GM12878 (cell line): ENCODE results near the gene COL24A1. TPM values are rescaled to one million over a fixed set of nuclear protein-coding genes. Genes with fewer than 3 reads are reported as not detected.

Experiments
- ATAC-seq: fragments of 200-7000 bp; cut with Tn5 transposase; 3 replicates; pipeline ENCODE4 v1.9.1; 2020; ENCODE audit warnings: mild to moderate bottlenecking, moderate library complexity
- BruUV-seq: library from RNA; stranded (reverse); fragments of 400-500 nt; replicated peaks from 2 replicates; lab custom pipeline; 2021; lab: Mats Ljungman, UMichigan
- CTCF ChIA-PET: fragments of 300-600 bp; sonication (Branson Sonifier 250); formaldehyde crosslinking; extraction: SDS; loops from one replicate; lab custom pipeline; 2021; ENCODE audit warnings: inconsistent platforms; lab: Yijun Ruan, JAX
- POLR2A ChIA-PET: fragments of 350-600 bp; formaldehyde crosslinking; extraction: SDS; loops from one replicate; lab custom pipeline; 2021; ENCODE audit warnings: inconsistent platforms; lab: Charles Lee
- RAD21 ChIA-PET: fragments of 300-600 bp; sonication (Branson Sonifier 250); formaldehyde crosslinking; loops from one replicate; lab custom pipeline; 2023; ENCODE audit warnings: antibody characterized with exemption; ENCODE audit not compliant: unreplicated experiment; lab: Charles Lee
- SMC1A ChIA-PET: fragments of 300-600 bp; sonication (Branson Sonifier 250); formaldehyde crosslinking; loops from one replicate; lab custom pipeline; 2023; ENCODE audit not compliant: unreplicated experiment, uncharacterized antibody; lab: Charles Lee
- DNase-seq: peaks from one replicate; pipeline ENCODE4 v3.0.0-alpha.2; 2011; ENCODE audit warnings: low read depth, low spot score
- FAIRE-seq: peaks from 3 replicates; lab custom pipeline; 2011; peaks lifted over from hg19 to GRCh38; lab: Jason Lieb, UNC
- H2AFZ ChIP-seq: 2 replicates; pipeline ENCODE4 v1.6.0; 2011; ENCODE audit warnings: low read depth, low read length, control low read depth; ENCODE audit not compliant: control insufficient read depth
- H3K27ac ChIP-seq: 2 replicates; pipeline ENCODE4 v1.5.1; 2011; ENCODE audit warnings: control low read depth; ENCODE audit not compliant: control insufficient read depth, insufficient read depth
- H3K27me3 ChIP-seq, 2 experiments: replicated peaks in 1 of 2; 2 replicates each; pipeline versions ENCODE4 v1.6.0 to v1.6.1; 2011; ENCODE audit warnings: low read length in 1 of 2; ENCODE audit not compliant: control insufficient read depth in 2 of 2, insufficient read depth in 2 of 2
- H3K36me3 ChIP-seq, 2 experiments: 2 replicates each; pipeline ENCODE4 v1.5.1; 2011; ENCODE audit warnings: low read length in 1 of 2; ENCODE audit not compliant: control insufficient read depth in 2 of 2, insufficient read depth in 2 of 2
- H3K4me1 ChIP-seq: 2 replicates; pipeline ENCODE4 v1.6.1; 2011; ENCODE audit warnings: mild to moderate bottlenecking, low read length, moderate library complexity, mixed read lengths; ENCODE audit not compliant: control insufficient read depth, insufficient read depth
- H3K4me2 ChIP-seq: 2 replicates; pipeline ENCODE4 v1.6.0; 2011; ENCODE audit warnings: control low read depth; ENCODE audit not compliant: control insufficient read depth, insufficient read depth
- H3K4me3 ChIP-seq: fragments of 200-600 bp; sonication (generic); 2 replicates; pipeline ENCODE4 v1.5.1; 2016
- H3K79me2 ChIP-seq: 2 replicates; pipeline ENCODE4 v1.6.0; 2011; ENCODE audit warnings: low read length; ENCODE audit not compliant: control insufficient read depth, insufficient read depth
- H3K9ac ChIP-seq: 2 replicates; pipeline ENCODE4 v1.8.0; 2011; ENCODE audit warnings: low read length, control low read depth, mixed read lengths; ENCODE audit not compliant: control insufficient read depth, insufficient read depth
- H3K9me3 ChIP-seq: replicated peaks from 3 replicates; pipeline ENCODE4 v1.5.1; 2011; ENCODE audit warnings: mild to moderate bottlenecking, low read length; ENCODE audit not compliant: control insufficient read depth, insufficient read depth
- H4K20me1 ChIP-seq: 2 replicates; pipeline ENCODE4 v1.6.0; 2011; ENCODE audit not compliant: control insufficient read depth, insufficient read depth
- HCFC1 ChIP-seq: fragments of 150-350 bp; IDR thresholded peaks from 2 replicates; pipeline ENCODE4 v1.6.1; 2014; ENCODE audit warnings: low read length
- MTA2 ChIP-seq: fragments of 450-650 bp; IDR thresholded peaks from 2 replicates; pipeline ENCODE4 v1.6.1; 2016; ENCODE audit warnings: low read depth, mild to moderate bottlenecking, moderate library complexity
- SPI1 ChIP-seq: IDR thresholded peaks from 2 replicates; pipeline ENCODE4 v1.6.1; 2011; ENCODE audit warnings: low read depth, mild to moderate bottlenecking, low read length, moderate library complexity, borderline replicate concordance; ENCODE audit not compliant: insufficient read depth
- YY1 ChIP-seq: IDR thresholded peaks from 2 replicates; pipeline ENCODE4 v1.6.1; 2011; ENCODE audit warnings: low read depth, mild to moderate bottlenecking, low read length
- ZNF24 ChIP-seq: fragments of 450-650 bp; IDR thresholded peaks from 2 replicates; pipeline ENCODE4 v1.6.1; 2017; ENCODE audit warnings: antibody characterized with exemption, mild to moderate bottlenecking
- WGBS: methylation state at CpG from one replicate; pipeline ENCODE4 v1.1.6; 2016; ENCODE audit warnings: low lambda C conversion rate; ENCODE audit not compliant: insufficient replicate concordance, insufficient coverage; ENCODE audit errors: missing lambda C conversion rate; 5-methylcytosine and 5-hydroxymethylcytosine counted together
- in situ Hi-C: fragments of 300-500 bp; cut with MboI; formaldehyde crosslinking; loops from 9 replicates; pipeline ENCODE4 v1.14.3; 2018; ENCODE audit warnings: mixed read lengths
- intact Hi-C: fragments of 100-400 bp; cut with micrococcal nuclease; formaldehyde crosslinking; loops from one replicate; pipeline ENCODE4 v1.14.2; 2022; ENCODE audit not compliant: unreplicated experiment
- polyA plus RNA-seq, 11 experiments: library from polyadenylated mRNA; depleted of rRNA in 4 of 11; unstranded in 6 of 11; stranded (reverse) in 5 of 11; fragments of >200 nt; fragmentation: Nextera tagmentation in 4 of 11; fragmentation: Illumina TruSeq in 1 of 11; extraction: Ambion mirVana in 4 of 11; extraction: Trizol in 1 of 11; gene quantifications; 1 replicate in 1 of 11; 2 replicates in 10 of 11; pipeline versions ENCODE4 v1.2.1 to v1.2.3, GENCODE V29; 2011 to 2016; ENCODE audit warnings: inconsistent platforms in 2 of 11, missing spikeins in 2 of 11, low read depth in 1 of 11
- total RNA-seq, 4 experiments: library from RNA; depleted of rRNA in 3 of 4; stranded (reverse); fragments of >200 nt in 3 of 4; fragmentation: Illumina TruSeq in 1 of 4; extraction: Trizol in 1 of 4; gene quantifications; 2 replicates each; pipeline versions ENCODE4 v1.2.1 to v1.2.3, GENCODE V29; 2013 to 2021
- TF ChIP-seq, protein P1 (sequence below): IDR thresholded peaks from 2 replicates; pipeline ENCODE4 v1.6.1; 2012; ENCODE audit warnings: low read depth, low read length, improper control_type of control experiment

The COL24A1 gene
- total and polyA plus RNA-seq, 10 of the 15 experiments (the other 5 are each of a cell fraction or from before 2014, with no cell fraction given): 0.19 to 4.1 (median 2.0) TPM

DNA sequence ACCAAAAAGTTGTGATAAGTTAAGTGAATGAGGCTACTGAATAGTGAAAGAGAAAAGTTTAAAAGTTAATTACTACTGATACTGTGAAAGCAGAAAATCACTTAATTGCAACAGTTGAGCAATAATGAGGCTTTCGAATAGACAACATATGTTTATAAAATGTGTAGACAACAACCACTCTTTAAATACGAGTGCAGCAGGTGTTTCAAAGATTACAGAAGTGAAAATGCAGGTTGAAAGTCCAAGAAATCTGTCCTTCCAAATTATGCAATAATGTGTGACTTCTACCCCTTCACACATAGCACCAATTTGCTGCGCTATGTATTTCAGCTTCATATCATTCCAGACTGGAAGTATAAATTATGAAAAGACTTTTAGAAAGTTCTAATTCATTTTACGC lies 213.0 kb downstream of the COL24A1 start:
- POLR2A ChIA-PET: no interaction called here
- FAIRE-seq (no peak), DNase-seq (no peak), ATAC-seq (peak; percentile 57)
- Histone ChIP-seq H3K27ac (no peak overlapping the region), H3K79me2 (no peaks in the 10 kb centered on the region), H3K4me2 (no peak overlapping the region), H3K36me3 (no peaks in the 10 kb centered on the region), H3K9ac (no peak overlapping the region), H3K9me3 (no peaks in the 10 kb centered on the region), H3K4me3 (no peak overlapping the region), H3K4me1 (peaks cover 5% of the 10 kb centered on the region; the same call in 1 of the 2 replicates), H2AFZ (no peak overlapping the region), H3K27me3 (no peaks in the 10 kb centered on the region), H4K20me1 (no peaks in the 10 kb centered on the region)
- CTCF ChIA-PET: interaction anchor here (1.2 to 1.9 kb wide), 3 partner anchors 10 to 32 kb away, joined by 3 to 7 read pairs (median 3); no protein-coding TSS in a partner anchor
- in situ Hi-C loops (no loop called here), intact Hi-C loops (no loop called here)
- SMC1A ChIA-PET: no interaction called here
- RAD21 ChIA-PET: no interaction called here
- 67% methylated on average over 4 of the region's 4 CpGs for WGBS
- BruUV-seq: no TSS peak
- no peak for TF ChIP-seq HCFC1
- TF ChIP-seq MTA2: peak; percentile 51; the same call in 1 of the 2 replicates
- TF ChIP-seq, protein P1, sequence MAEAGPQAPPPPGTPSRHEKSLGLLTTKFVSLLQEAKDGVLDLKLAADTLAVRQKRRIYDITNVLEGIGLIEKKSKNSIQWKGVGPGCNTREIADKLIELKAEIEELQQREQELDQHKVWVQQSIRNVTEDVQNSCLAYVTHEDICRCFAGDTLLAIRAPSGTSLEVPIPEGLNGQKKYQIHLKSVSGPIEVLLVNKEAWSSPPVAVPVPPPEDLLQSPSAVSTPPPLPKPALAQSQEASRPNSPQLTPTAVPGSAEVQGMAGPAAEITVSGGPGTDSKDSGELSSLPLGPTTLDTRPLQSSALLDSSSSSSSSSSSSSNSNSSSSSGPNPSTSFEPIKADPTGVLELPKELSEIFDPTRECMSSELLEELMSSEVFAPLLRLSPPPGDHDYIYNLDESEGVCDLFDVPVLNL: no peak
- no peak for TF ChIP-seq YY1
- TF ChIP-seq ZNF24: peak; percentile 64; the same call in 1 of the 2 replicates
- peak; percentile 58; the same call in 1 of the 2 replicates for TF ChIP-seq SPI1
